Measurements from ENCODE around the gene PASK. TPM values are rescaled to one million over a fixed set of nuclear protein-coding genes. Genes with fewer than 3 reads are reported as not detected.
"Not testable (repeated sequence)": the region's sequence is repeated elsewhere in the genome, so short reads cannot be mapped to it uniquely, and the experiment has no call there.

The PASK gene
- total RNA-seq, 1 donor from 2014 or later = 10.5 TPM

DNA sequence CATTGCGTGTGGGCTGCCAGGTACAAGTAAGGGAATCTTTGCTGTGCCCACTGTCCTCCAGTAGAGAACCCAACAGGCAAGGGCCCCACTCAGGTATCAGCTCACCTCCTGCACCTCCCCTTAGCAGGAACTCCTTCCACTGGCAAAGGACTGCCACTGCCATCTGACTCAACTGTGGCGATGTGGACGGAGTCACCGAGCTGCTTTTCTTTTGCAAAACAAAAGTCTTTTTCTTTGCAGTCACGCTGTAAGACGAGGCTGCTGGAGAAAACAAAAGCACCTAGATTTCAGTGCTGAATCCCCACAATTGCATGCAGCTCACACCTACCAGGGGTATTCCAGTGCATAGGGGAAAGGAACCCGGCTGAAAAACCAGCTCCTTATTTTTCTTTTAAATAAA, 55.1 kb downstream of the PASK start:
- no peak overlapping the region for H3K4me3 Mint-ChIP-seq (ENCODE audit: unreplicated experiment)
- H3K27me3 Mint-ChIP-seq (ENCODE audit: unreplicated experiment) = no peaks in the 10 kb centered on the region
- no peak for DNase-seq (ENCODE audit: extremely low spot score, unreplicated experiment)
- peaks cover 44% of the 10 kb centered on the region for H3K36me3 Mint-ChIP-seq (ENCODE audit: unreplicated experiment)
- peaks cover 26% of the 10 kb centered on the region for H3K4me1 Mint-ChIP-seq (ENCODE audit: unreplicated experiment)
- TF ChIP-seq, protein P1, sequence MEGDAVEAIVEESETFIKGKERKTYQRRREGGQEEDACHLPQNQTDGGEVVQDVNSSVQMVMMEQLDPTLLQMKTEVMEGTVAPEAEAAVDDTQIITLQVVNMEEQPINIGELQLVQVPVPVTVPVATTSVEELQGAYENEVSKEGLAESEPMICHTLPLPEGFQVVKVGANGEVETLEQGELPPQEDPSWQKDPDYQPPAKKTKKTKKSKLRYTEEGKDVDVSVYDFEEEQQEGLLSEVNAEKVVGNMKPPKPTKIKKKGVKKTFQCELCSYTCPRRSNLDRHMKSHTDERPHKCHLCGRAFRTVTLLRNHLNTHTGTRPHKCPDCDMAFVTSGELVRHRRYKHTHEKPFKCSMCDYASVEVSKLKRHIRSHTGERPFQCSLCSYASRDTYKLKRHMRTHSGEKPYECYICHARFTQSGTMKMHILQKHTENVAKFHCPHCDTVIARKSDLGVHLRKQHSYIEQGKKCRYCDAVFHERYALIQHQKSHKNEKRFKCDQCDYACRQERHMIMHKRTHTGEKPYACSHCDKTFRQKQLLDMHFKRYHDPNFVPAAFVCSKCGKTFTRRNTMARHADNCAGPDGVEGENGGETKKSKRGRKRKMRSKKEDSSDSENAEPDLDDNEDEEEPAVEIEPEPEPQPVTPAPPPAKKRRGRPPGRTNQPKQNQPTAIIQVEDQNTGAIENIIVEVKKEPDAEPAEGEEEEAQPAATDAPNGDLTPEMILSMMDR (IDR thresholded peaks at IDR 0.05) = no peak
- no peaks in the 10 kb centered on the region for H3K9me3 Mint-ChIP-seq (ENCODE audit: unreplicated experiment)
- peak overlapping the region; percentile 17 for H3K27ac Mint-ChIP-seq (ENCODE audit: unreplicated experiment)

DNA sequence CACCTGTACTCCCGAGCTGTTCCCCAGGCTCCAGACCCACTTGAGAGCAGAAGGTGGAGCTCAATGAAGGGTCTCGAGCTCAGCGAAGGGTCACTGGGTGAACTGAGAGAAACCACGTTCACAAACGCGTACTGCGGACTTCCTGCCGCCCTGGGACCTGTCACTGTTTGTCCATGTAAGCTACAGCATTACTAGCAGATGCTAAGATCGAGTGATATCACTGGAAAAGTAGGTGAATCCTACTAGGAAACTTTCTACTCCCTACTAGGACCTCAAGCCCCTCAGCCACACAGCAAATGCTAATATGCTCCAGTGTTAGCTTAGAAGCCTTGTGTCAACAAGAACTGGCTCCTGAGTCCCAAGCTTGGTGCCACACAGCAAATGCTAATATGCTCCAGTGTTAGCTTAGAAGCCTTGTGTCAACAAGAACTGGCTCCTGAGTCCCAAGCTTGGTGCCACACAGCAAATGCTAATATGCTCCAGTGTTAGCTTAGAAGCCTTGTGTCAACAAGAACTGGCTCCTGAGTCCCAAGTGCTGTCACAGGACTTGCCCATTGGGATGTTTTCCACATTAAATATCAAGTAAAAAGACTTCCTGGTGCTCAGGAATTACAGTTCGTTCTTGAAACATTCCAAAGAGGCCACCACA, 56.0 kb downstream of the PASK start:
- H3K27me3 Mint-ChIP-seq (ENCODE audit: unreplicated experiment); H3K9me3 Mint-ChIP-seq (ENCODE audit: unreplicated experiment); DNase-seq (ENCODE audit: extremely low spot score, unreplicated experiment): not testable (repeated sequence)
- Mint-ChIP-seq H3K36me3 (ENCODE audit: unreplicated experiment) (peaks cover 43% of the 10 kb centered on the region), H3K4me3 (ENCODE audit: unreplicated experiment) (peak overlapping the region; percentile 26), H3K27ac (ENCODE audit: unreplicated experiment) (peak overlapping the region; percentile 47), H3K4me1 (ENCODE audit: unreplicated experiment) (peaks cover 21% of the 10 kb centered on the region)

DNA sequence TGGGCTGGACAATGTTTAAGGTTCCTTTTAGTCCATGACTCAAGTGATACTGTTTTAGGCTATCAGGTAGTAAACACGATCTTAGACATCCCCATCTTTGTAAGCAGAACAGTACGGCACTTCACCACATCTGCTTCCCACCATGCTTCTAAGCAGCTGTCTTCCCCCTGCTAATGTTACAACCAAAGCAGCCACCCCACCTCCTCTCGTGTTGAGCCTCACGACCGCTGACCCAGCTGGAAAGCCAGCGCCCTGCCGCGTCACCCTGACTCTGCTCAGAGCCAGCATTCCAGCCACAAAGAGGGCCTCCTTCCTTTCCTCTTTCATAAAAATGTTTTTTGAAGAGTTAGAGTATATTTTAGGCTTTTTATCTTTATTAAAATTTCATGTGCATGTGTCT, 56.6 kb downstream of the PASK start:
- H3K9me3 Mint-ChIP-seq (ENCODE audit: unreplicated experiment) = no peaks in the 10 kb centered on the region
- peaks cover 21% of the 10 kb centered on the region for H3K4me1 Mint-ChIP-seq (ENCODE audit: unreplicated experiment)
- peaks cover 46% of the 10 kb centered on the region for H3K36me3 Mint-ChIP-seq (ENCODE audit: unreplicated experiment)
- DNase-seq (ENCODE audit: extremely low spot score, unreplicated experiment) = no peak
- TF ChIP-seq, protein P1 (IDR thresholded peaks at IDR 0.05) = no peak
- H3K27ac Mint-ChIP-seq (ENCODE audit: unreplicated experiment) = peak overlapping the region; percentile 47
- no peaks in the 10 kb centered on the region for H3K27me3 Mint-ChIP-seq (ENCODE audit: unreplicated experiment)
- H3K4me3 Mint-ChIP-seq (ENCODE audit: unreplicated experiment) = peak overlapping the region; percentile 26

DNA sequence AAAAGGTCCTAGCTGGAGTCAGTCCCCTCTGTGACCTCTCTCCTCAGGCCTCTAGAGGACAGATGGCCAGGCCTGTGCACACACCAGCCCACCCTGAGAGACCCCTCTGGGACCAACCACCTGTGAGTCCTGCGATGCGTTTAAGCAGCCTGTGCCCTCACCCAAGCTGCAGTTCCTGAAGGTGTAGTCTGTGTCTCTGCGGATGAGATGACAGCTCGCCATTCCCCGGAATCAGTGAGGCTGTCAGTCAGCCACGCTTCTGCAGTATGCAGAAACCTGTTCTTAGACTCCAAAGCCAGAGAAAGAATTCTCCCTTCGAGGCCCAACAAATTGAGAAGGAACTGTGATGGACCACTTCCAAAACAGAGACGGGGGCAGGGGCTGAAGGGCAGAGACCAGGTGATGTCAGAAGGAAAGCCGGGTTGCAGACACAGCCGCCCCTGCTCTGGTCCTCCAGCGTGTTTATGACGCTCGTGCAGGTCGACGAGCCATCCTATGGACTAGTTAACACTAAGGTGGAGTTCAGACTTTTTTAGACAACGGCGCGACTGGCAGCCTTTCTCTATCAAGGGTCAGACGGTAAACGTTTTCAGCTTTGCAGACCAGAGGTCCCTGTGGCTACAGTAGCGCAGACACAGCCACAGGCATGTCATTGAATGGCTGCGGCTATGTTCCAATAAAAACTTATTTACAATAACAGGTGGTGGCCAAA, 57.4 kb downstream of the PASK start:
- Mint-ChIP-seq H3K9me3 (ENCODE audit: unreplicated experiment) (no peaks in the 10 kb centered on the region), H3K4me3 (ENCODE audit: unreplicated experiment) (no peak overlapping the region), H3K4me1 (ENCODE audit: unreplicated experiment) (peaks cover 21% of the 10 kb centered on the region), H3K27ac (ENCODE audit: unreplicated experiment) (no peak overlapping the region), H3K36me3 (ENCODE audit: unreplicated experiment) (peaks cover 48% of the 10 kb centered on the region), H3K27me3 (ENCODE audit: unreplicated experiment) (no peaks in the 10 kb centered on the region)
- no peak for DNase-seq (ENCODE audit: extremely low spot score, unreplicated experiment)
- TF ChIP-seq, protein P1 (IDR thresholded peaks at IDR 0.05) = no peak

DNA sequence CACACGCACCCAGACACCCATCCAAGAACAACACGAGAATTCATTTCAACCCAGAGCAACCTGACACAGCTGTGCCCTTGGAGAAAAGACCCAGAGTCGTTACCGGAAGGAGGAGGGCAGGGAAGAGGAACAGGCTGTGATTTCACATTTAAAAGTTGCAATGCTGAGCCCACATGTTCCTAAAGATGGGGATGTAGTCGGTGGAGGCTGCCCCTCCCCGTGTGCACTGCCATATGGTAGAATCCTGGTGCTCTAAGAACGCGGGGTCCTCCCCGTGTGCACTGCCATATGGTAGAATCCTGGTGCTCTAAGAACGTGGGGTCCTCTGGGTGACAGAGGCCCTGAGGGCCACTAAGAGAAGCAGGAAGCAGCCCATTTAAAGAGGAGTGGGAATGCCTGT, 58.1 kb downstream of the PASK start:
- H3K4me1 Mint-ChIP-seq (ENCODE audit: unreplicated experiment) = peaks cover 21% of the 10 kb centered on the region
- H3K27me3 Mint-ChIP-seq (ENCODE audit: unreplicated experiment) = no peaks in the 10 kb centered on the region
- no peak overlapping the region for H3K4me3 Mint-ChIP-seq (ENCODE audit: unreplicated experiment)
- H3K27ac Mint-ChIP-seq (ENCODE audit: unreplicated experiment) = no peak overlapping the region
- no peaks in the 10 kb centered on the region for H3K9me3 Mint-ChIP-seq (ENCODE audit: unreplicated experiment)
- TF ChIP-seq, protein P1 (IDR thresholded peaks at IDR 0.05) = no peak
- no peak for DNase-seq (ENCODE audit: extremely low spot score, unreplicated experiment)
- H3K36me3 Mint-ChIP-seq (ENCODE audit: unreplicated experiment) = peaks cover 50% of the 10 kb centered on the region

Measured in osteocyte (in vitro differentiated cells).